Measurements from ENCODE around the gene CNTNAP2.
"Not testable (repeated sequence)": the region's sequence is repeated elsewhere in the genome, so short reads cannot be mapped to it uniquely, and the experiment has no call there.

CNTNAP2 gene

DNA sequence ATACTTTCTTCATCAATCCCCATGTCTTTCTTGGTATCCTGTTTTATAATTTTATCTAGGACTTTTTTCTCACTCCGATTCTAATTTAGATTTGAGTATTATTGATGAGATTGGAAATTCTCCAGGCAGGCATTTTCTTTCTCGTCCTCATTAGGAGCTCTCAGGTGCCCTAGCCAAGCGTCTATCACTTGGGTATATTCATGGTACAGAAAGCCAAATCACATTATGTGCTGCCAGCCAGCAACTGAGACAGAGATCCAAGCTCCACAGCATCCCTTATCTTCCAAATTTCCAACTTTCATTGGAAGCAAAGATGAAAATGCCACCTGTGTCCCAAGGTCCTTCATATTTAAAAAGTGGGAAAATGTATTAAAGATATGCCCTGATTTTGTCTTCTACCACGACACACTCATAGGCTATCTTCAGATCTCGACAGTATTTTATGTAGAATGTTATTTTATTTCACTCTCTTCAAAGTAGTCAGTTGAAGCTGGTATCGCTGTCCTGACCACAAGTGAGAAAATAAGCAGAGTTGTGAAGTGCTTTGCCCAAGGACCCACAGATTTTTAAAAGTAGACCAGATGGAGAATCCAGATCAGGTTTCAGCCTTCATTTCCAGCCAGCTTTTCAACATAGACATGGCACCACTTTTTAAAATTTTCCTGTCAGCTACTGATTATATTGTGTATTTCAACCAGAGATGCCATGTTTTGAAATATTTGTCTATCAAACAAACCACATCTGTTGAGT, 773.4 kb downstream of the CNTNAP2 start:
- DNase-seq (ENCODE audit: low read depth), result no peak

DNA sequence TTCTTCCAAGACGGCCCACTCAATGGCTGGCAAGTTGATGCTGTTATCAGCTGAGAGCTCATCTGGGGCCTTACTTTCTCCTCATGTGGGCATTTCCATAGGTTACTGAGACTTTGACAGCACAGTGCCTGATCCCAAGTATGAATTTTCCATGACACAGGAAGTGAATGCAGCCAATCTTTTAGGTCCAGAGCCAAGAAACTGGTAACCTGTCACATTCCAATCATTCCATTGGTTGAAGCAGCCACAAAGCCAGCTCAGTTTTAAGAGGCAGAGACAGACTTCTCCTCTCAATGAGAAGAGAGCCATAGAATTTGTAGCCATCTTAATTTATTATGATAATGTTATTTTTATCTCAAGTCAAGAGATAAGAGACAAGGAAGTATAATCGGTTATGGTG, 775.5 kb downstream of the CNTNAP2 start:
- no peak for DNase-seq (ENCODE audit: low read depth)

DNA sequence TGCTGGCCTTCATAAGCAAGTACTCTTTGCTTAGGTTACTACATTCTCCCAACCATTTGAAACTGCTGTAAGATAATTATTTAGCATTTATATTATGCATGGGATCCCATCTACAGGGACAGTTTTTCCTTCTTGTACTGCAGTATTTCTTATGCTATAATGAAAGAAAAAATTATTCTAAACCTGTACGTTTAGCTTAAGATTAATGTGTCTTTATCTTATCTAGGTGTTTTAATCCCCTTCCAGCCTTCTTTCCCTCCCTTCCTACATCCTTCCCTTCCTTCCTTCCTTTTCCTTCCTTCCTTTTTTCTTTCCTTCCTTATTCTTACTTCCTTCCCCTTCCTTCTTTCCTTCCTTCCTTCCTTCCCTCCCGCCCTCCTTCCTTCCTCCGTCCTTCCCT, 778.3 kb downstream of the CNTNAP2 start:
- no peak for DNase-seq (ENCODE audit: low read depth)

DNA sequence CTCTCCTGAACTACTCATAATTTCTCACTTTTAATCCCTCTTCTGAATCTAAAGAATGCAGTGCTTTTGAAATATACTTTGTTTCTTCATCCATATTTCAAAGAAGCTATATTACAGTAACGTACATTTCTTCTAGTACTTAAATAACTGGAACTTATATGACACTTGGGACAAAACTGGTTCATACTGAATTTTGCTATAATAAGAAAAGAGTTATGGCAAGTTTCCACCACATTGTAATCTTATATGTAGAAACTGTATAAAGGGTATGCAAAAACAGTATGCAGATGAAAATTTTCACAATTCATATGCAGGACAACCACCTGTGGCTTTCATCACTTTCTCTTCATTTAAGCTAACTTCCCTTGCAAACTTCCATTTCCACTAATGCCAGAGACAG, 785.7 kb downstream of the CNTNAP2 start:
- DNase-seq (ENCODE audit: low read depth), result no peak

DNA sequence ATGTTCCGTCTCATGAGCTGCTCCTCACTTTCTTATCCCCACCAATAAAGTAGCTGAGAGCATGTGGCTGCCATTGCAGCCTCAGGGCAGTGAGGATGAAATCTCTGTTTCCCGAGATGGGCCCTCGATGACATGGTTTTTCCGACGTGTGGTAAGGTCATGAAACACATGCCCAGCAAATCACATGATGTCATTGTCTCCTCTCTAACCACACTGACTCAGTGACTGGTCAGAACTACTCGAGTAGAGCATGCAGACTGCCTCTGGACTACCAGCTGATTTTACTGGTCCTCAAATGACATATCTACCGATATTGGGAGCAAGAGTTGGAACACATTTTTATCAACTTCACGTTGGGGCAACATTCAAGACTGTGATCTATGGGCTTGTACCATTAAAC, 786.1 kb downstream of the CNTNAP2 start:
- no peak for DNase-seq (ENCODE audit: low read depth)

DNA sequence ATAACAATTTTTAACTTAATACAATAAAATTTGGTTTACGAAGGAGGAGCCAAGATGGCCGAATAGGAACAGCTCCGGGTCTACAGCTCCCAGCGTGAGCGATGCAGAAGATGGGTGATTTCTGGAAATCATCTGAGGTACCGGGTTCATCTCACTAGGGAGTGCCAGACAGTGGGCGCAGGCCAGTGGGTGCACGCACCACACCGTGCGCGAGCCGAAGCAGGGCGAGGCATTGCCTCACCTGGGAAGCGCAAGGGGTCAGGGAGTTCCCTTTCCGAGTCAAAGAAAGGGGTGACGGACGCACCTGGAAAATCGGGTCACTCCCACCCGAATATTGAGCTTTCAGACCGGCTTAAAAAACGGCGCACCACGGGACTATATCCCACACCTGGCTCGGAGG, 789.1 kb downstream of the CNTNAP2 start:
- DNase-seq (ENCODE audit: low read depth), result not testable (repeated sequence)

DNA sequence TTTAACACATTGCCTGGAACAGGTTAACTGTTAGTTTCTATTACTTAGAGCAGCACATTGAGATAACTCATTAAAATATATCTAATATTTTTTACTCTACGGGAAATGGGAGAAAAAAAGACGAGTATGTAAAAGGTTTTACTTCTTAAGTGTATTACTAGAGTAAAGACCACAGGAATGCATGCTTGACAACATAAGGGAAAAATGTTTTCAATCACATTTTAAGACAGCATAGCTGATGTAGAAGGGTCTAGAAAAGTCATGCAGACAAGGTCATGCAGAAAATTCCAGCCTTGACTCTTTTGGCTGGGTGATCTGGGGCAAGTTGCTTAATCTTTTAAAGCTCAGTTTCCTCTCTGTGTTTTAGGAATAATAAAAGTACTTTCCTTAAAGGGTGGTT, 806.2 kb downstream of the CNTNAP2 start:
- no peak for DNase-seq (ENCODE audit: low read depth)

DNA sequence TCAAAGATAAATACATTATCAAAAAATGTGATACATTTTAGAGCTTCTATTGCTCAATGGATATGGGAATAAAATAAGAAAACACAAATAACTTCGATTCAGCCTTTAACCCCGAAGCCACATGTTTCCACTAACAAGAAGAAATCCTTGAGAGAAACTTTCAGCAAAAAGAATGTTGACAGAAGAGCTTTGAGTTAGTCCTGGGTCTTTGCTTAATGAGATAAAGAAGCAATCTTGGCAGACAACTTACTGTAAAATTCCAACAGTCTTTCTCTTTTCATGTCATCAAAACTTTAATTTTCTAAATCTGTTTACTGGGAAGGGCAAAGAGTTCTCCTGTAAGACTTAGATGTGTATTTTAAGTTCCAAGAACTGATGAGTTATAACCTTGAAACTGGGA, 810.2 kb downstream of the CNTNAP2 start:
- no peak for DNase-seq (ENCODE audit: low read depth)

DNA sequence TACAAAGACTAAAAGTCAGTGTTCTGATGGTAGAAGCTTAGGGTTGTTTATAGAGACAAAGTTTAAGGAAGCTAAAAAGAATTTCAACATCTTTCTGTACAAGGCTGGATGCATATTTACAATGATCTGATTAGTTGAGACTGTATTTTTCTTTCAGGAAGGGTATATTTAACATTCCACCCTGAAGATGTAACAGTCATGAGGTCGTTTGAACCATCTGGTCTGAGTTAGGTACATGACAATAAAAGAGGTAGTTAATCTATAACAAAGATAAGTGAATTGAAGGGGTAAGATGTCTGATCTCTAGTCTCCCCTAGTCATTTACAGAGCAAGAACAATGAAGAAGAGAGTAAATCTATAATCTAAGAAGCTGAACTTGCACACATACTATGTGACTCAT, 821.2 kb downstream of the CNTNAP2 start:
- no peak for DNase-seq (ENCODE audit: low read depth)

DNA sequence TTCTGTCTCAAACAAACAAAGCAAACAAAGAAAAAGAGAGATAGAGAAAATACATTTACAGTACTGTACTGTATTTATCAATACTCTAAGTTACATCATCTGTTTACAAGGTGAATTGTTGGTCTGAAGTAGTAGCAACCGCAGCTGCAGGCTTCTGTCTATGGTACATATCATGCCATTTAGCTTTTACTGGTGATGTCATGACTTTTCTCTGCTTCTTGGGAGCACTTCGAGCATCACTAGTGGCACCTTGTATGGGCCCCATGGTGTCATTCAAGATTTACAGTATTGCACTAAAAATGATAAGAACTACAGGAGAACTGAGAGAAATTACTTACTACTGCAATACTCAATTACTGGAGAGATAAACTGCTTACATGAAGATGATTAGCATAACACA, 826.9 kb downstream of the CNTNAP2 start:
- no peak for DNase-seq (ENCODE audit: low read depth)

DNA sequence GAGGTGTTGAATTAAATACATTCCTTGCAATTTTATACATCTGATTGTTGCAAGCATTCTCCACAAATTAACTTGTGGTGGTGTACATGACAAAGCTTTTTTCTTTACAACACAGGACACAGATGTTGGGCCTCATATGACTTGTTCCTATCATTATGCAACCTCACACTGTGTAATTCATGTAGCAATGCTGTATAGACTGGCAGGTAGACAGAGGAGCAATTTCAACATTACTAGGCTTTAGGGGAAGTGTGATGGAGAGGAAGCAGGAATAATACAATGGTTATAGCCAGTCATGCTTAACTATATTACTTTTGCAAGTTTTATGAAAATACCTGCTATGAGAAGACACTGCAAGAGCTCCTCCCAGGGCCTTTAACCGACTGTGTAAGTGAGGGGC, 832.1 kb downstream of the CNTNAP2 start:
- no peak for DNase-seq (ENCODE audit: low read depth)

DNA sequence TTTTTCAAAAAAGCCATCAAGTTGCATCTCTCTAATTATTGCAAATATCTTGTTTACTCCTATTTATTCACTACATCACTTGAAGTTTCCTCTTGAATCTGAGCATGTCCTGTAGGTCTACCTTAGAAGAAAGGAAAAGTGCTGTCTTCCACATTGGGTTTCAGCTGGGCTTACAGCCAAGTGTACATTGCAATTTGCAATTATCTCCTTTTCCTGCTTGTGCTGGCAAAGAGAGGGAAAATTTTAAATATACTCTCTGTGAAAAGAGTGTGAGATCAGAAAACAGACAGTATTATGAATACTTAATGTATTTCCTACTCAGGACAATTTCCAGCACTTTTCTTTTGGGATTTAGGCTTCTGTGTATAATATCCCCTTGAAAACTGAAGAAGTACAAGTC, 839.7 kb downstream of the CNTNAP2 start:
- DNase-seq (ENCODE audit: low read depth), result no peak

DNA sequence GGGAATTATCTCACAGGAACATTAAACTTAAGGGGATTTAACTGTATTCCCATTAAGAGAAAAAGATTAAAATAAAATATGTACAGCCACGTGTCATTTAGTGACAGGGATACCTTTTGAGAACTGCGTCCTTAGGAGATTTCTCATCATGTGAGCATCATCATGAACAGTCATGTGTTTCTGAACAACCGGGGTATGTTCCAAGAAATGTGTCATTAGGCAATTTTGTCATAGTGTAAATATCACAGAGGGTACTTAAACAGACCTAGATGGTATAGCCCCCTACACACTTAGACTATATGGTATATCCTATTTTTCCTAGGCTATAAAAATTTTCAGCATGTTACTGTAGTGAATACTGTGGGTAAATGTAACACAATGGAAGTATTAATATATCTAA, 840.3 kb downstream of the CNTNAP2 start:
- DNase-seq (ENCODE audit: low read depth), result no peak

DNA sequence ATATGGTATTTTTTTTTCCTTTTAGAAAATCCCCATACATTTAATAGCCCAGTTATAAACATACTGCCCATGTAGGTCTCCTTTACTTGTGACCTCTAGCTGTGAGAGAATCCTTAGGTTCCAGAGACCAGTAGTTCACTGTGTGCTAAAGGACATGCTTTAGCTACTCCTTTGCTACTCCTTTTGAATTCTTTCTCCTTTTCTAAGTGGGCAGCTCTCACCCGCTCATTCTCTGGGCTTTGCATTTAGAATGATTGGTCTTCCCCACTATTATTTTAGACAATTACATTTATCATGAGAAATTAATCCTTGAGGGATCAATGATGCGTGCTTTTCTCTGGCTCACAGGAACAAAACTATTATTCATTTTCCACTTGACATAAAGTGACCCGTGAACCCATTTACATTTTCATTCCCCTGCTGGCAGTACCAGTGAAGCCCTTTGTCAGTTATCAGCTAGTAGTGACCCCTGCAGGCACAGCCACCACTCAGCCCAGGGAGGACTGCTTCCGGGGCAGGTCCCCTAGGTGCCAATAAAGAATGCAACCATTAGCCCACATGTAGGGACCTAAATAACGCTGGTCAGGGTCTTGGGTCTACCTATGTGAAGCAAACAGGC, 844.3 kb downstream of the CNTNAP2 start:
- DNase-seq (ENCODE audit: low read depth), result no peak

DNA sequence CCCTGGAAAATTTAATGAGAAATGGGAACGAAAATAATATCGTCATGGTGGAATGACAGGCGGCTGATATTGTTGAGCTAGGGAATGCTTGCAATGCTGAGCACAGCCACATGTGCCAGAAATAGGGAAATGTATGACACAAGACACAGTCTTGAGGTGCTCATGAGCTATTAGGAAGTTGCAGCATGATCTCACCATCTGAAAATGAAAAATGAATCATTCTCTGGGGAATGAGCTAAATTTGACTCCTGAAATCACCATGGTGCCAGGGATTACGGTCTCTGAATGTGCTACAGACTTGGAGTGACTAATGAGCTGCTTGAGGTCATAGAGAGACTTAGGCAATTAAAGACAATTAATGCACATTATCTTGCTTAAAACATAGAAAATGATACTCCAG, 845.0 kb downstream of the CNTNAP2 start:
- no peak for DNase-seq (ENCODE audit: low read depth)

DNA sequence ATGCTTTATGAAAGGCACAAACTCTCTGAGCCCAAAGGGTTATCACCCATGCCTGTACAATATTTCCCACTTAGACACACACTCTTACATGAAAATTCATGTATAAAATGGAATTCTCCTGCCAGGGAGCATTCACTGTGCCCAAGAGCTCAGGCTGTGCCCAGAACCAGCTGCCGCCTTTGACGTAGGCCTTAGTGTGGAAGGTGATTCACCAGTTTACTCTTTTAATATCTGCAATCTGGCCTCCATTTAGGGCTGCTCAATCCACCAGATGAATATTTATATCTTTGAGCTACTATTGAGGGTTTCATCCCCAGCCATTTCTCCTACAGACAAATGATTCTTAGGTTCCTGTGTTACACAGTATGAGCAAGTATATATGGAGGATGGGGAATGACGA, 849.7 kb downstream of the CNTNAP2 start:
- DNase-seq (ENCODE audit: low read depth), result no peak

DNA sequence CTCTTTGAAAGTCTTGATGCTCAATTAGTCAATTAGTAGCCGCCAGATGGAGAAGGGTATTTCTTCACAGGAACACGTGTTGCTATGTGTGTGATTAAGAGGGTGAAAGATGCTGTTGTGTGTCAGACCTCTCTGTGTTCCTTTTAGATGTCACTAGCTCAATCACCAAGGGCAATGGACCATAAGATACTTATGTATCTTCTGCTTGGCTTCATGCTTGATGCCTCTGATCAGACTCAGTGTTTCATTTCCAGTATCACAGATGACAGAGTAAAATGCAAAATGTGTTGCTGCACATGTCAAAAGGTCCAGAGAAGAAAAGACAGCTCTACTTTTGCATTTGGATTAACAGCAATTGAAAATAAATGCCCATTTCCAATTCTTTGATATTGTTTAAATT, 865.9 kb downstream of the CNTNAP2 start:
- no peak for DNase-seq (ENCODE audit: low read depth)

DNA sequence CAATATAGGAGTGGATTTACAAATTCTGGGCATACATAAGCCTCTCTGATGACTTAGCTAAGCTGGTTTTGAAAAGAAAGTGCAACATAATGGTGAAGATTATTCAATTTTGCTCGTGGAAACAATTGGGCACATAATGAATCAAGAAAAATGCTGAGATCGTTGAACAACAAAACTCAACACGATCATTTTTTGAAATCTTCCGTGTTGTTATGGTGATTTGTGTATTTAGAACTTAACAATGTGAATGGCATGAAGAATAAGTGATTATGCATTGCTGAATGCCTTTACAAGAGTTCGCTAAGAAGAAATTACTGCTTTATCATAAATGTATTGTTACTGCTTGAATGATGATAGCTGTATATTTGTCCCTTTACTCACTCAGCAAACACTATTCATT, 875.0 kb downstream of the CNTNAP2 start:
- no peak for DNase-seq (ENCODE audit: low read depth)

DNA sequence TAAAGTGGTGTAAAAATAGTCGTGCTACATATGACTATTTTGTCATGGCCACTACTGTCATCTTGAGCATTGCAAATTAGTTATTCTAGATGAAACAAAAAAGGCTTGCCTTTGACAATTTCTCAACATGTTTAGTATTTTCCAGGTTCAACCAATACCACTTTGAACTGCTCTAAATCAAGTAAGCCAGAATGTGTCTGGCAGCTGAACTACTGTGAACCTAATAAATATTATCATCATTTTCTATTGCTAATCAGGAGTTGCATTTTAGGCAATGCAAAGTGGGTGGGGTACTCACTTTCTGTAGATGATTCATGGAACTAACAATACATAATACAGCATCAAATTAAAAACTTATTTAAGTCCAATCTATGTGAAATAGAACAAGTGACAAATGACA, 877.2 kb downstream of the CNTNAP2 start:
- DNase-seq (ENCODE audit: low read depth), result no peak

DNA sequence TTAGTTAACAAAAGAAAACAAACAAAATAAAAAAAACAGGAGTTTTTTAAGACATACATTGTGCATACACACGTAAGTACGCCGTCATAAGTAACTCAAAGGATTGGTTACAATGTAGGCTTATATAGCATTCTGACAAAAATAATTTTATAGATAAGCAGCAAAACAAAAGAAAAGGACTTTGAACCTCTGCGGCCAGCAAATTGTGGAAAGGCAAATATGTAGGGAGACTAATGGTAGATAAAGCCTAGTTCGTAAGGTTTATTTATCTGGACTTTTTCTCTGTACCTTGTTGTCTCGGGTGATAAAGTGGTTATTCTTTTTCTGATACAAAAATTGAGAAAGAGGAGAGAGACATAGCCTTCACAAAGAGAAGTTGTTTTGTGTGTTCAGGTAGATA, 891.9 kb downstream of the CNTNAP2 start:
- no peak for DNase-seq (ENCODE audit: low read depth)

DNA sequence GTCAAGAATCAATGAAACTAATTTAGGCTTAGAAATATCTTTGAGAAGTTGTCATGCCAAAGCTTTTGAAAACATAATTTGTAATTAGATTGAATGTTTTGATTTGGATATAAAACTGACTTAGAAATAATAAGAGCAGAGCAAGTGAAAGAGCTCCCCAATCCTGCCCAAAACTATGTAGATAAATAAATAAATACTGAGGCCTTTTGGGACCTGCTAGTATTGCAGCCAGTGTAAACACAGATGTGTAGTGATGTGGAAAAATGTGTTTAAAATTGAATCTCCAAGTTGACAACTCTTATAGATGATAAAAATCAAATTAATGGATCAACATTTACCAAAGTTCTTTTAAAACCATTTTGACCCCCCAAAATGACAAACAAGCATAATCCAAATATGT, 896.1 kb downstream of the CNTNAP2 start:
- DNase-seq (ENCODE audit: low read depth), result no peak

DNA sequence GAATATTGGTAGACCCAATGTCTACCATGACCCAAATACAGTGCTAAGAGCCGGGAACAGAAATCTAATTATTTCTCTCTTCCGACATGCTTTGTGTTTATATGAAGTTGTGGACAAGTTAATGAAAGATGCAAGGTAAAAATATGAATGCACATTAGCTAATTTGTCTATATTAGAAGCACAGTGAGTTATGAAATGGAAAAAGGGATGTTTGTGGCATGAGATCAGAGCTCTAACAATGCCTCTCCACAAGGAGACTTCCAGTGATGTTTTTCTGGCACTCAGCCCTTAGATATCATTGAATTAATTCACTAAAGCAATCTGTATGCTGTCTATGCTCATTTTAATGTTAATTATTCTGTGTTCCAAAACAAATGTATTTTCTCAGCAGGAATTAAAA, 897.2 kb downstream of the CNTNAP2 start:
- no peak for DNase-seq (ENCODE audit: low read depth)

DNA sequence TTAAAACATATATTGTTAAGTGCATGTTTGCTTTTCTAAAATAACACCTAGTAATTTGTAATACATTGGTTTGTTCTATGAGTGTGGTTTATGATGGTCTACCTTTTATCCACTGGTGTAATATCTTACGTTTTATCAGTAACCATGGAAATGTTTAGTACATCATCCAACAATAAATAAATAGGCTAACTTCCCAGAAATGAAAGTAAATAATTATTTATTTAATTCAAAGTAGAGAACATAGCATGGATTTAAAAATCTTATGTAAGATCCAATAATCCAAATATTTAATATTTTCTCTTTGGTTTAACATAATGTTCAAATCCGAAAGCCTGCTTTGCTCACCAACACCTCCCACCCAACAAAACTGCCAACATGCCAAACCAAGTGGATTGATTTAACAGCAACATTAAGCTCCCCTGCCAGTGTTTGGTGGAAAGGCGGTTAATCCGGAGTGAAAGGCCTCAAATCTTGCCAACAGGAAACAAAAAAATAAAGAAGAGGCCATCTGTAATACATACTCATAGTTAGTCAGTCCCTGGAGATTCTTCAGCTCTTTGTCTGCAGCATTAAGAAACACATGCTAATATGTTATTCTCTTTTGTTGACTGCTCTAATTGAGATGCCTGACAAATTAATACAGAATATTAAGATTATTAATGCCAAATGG, 897.8 kb downstream of the CNTNAP2 start:
- DNase-seq (ENCODE audit: low read depth), result no peak

DNA sequence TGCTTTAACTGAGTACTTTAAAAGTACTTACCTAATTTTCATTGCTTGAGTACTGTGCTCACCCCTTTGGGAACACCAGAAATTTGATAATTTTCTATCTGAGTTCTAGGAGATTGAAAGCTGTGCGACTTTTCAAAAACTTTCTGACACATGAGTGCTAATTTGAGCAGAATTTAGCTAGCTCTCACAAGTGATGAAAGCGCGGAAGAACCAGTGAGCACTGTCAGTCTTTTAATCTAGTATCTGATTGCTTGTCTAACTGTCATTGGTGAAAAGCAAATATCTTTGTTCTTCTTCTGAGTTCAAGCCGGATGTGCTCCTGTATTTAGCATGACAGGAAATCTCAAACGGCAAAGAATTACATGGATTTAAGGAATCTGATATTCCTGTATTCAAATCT, 899.4 kb downstream of the CNTNAP2 start:
- DNase-seq (ENCODE audit: low read depth), result no peak

Measured in stimulated activated CD8-positive, alpha-beta memory T cell treated with anti-CD3 and anti-CD28 coated beads, Interleukin-12 subunit alpha, Interleukin-12 subunit beta, amount 100 ng/mL, for 1 hour (primary cell).